HEK293T (cell line): Measurements from ENCODE around the gene PLA2G15.

Experiments
- ARNT ChIP-seq: fragments of 450-650 bp; IDR thresholded peaks from 2 replicates; pipeline ENCODE4 v1.6.1; 2017; ENCODE audit warnings: mild to moderate bottlenecking
- BHLHE40 ChIP-seq: fragments of 450-650 bp; IDR thresholded peaks from 2 replicates; pipeline ENCODE4 v1.6.1; 2016; ENCODE audit warnings: mild to moderate bottlenecking, moderate library complexity, borderline replicate concordance
- CTBP1 ChIP-seq: fragments of 450-650 bp; IDR thresholded peaks from 2 replicates; pipeline ENCODE4 v1.6.1; 2016; ENCODE audit warnings: borderline replicate concordance
- ELF4 ChIP-seq: fragments of 450-650 bp; IDR thresholded peaks from 2 replicates; pipeline ENCODE4 v1.6.1; 2017; ENCODE audit warnings: antibody characterized with exemption
- FOXK2 ChIP-seq: fragments of 450-650 bp; IDR thresholded peaks from 2 replicates; pipeline ENCODE4 v1.6.1; 2016; ENCODE audit warnings: mild to moderate bottlenecking
- HDGF ChIP-seq: fragments of 450-650 bp; IDR thresholded peaks from 2 replicates; pipeline ENCODE4 v1.6.1; 2017; ENCODE audit warnings: antibody characterized with exemption, borderline replicate concordance
- LEF1 ChIP-seq: fragments of 450-650 bp; IDR thresholded peaks from 2 replicates; pipeline ENCODE4 v1.6.1; 2017; ENCODE audit warnings: mild to moderate bottlenecking, borderline replicate concordance
- SP1 ChIP-seq: fragments of 450-650 bp; IDR thresholded peaks from 2 replicates; pipeline ENCODE4 v1.6.1; 2017
- SUZ12 ChIP-seq: fragments of 450-650 bp; IDR thresholded peaks from 2 replicates; pipeline ENCODE4 v1.6.1; 2016; ENCODE audit warnings: mild to moderate bottlenecking
- ZNF384 ChIP-seq: fragments of 450-650 bp; IDR thresholded peaks from 2 replicates; pipeline ENCODE4 v1.6.1; 2016
- TF ChIP-seq, protein P1 (sequence below): fragments of 450-650 bp; IDR thresholded peaks from 2 replicates; pipeline ENCODE4 v1.6.1; 2016

DNA sequence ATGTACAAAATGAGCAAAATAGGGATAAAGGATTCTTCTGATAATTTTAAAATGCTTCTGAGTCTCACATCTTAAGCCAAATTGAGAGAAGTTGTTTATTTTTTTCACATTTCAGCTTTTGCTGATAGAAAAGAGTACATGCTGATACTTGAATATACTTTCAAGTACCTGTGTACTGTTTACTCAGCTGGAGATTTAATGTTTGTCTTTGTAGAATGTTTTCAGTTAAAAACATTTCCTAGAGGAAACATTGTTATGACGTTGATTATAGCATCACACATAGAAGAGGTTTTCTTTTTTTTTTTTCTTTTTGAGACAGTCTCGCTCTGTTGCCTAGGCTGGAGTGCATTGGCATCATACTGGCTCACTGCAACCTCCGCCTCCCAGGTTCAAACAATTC lies 28.9 kb upstream of the PLA2G15 start:
- no peak for TF ChIP-seq SUZ12
- no peak for TF ChIP-seq HDGF
- TF ChIP-seq FOXK2, result no peak
- no peak for TF ChIP-seq ZNF384
- TF ChIP-seq CTBP1, result no peak
- no peak for TF ChIP-seq BHLHE40
- TF ChIP-seq LEF1, result no peak
- TF ChIP-seq, protein P1, sequence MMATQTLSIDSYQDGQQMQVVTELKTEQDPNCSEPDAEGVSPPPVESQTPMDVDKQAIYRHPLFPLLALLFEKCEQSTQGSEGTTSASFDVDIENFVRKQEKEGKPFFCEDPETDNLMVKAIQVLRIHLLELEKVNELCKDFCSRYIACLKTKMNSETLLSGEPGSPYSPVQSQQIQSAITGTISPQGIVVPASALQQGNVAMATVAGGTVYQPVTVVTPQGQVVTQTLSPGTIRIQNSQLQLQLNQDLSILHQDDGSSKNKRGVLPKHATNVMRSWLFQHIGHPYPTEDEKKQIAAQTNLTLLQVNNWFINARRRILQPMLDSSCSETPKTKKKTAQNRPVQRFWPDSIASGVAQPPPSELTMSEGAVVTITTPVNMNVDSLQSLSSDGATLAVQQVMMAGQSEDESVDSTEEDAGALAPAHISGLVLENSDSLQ, result no peak
- TF ChIP-seq SP1, result no peak
- no peak for TF ChIP-seq ARNT
- no peak for TF ChIP-seq ELF4
